ENCODE results near the gene COL12A1.
"Not testable (repeated sequence)": the region's sequence is repeated elsewhere in the genome, so short reads cannot be mapped to it uniquely, and the experiment has no call there.

Gene COL12A1

DNA sequence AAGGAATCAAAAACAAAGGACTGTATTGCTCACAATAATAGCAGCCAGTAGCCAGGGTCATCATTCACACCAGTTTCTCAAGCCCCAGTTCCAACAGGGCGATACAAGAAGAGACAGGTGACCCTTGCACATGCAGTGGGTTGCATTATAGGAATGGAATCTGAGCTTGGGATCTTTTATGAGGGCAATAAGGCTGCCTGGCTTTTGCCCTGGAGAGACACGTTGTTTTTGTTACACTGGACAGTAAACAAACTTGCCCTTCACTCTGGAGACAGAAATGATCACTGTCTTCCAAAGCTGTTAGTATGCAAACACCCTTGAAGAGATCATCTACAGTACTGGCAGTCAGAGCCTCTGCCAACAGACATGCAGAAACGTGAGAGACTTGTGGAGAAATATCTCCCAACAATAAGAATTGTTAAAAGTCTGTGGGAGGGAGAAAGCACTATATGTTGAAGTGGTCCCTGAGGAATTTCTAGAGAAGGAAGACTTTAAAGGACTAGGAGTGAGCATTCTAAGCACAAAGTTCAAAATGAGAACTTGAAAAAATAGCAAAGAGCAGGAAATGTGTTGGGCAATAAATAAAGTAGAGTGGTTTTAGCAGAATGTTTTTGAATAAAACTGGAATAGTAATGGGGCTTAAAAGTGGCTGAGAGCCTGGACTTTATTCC lies 6.2 kb upstream of the COL12A1 start:
- no peak for DNase-seq

GRCh38 chr6:75210885-75211739 lies 5.3 kb upstream of the COL12A1 start:
- peak; percentile 50 for DNase-seq

- no peak for DNase-seq
Observed at GRCh38 chr6:75209184-75209723, 3.4 kb upstream of the COL12A1 start.

DNA sequence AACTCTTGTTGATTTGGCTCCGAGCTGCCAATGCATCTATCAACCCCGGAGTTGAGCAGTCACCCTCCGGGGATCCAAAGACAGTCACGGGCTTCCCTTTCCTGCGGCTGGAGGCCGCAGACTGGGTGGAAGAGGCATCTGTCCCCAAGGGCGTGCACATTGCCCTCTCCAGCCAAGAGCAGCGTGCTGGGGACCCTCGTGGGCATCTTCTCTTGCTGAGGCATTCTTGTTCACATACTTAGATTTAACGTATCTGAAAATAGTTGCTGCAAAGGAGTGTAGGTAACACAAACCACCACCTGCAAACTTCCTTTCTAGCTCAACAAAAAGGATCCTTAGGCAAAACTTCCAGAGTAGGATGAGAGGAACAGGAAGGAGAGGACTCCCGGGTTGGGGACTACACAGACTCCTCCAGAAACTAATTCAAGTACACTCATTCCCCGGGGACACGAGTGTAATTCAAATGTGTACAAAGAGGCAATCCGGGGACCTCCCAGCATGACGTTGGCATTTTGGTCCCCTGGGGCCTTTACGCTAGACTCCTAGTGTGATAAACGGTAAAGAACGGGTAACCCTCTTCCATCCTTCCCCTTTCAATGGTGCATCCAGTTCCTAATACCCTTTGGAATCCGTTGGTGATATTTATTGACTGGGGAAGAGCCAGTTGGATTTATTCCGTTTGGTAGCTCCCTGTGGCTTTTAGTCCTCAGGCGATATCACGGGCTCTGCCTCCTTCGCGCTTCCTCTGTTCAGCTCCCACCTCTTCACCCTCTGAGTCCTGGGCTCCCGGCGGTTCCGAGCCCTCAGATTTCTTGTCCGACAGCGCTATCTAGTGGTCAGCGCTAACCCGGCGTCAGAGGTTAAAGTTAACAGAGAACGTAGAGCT lies 2.7 kb upstream of the COL12A1 start:
- peak; percentile 67 for DNase-seq

- DNase-seq = no peak
Observed at GRCh38 chr6:75206576-75207342, 906 bp upstream of the COL12A1 start.

DNA sequence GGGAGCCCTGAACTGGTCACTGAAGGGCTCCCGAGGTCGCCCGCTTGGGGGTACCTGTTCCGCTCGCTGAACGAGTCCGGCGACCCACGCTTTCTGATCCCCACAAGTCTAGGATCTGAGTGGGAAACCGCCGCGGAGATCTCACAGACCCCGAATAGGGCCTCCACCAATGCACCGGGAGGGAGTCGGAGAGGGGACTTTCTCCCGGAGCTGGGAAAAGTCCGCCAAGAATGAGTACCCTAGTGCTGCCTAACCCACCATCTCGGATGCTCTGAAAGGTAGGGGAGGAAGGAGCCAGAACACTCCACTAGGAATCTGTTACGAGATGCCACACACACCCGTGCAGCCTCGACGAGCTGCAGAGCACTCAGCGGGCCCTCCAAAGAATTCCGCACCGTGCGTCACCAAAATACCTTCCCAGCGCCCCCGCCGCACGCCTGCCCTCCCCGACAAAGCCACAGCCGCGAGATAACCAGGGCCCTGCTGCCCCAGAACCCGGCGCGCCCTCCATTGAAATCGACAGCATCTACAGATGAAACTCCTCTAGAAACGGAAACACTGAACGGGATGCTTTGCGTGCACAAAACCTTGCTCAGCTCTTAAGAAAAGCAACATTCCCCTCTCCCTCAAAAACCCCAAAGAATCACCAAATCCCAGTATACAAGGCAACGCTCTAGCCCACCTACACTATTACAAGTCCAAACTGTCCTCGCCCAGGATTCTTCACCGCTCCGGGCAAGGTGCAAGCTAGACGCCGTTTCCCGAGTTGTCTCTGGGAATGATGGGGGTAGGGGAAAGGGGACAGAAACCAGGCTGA lies 686 bp downstream of the COL12A1 start:
- DNase-seq = no peak

DNA sequence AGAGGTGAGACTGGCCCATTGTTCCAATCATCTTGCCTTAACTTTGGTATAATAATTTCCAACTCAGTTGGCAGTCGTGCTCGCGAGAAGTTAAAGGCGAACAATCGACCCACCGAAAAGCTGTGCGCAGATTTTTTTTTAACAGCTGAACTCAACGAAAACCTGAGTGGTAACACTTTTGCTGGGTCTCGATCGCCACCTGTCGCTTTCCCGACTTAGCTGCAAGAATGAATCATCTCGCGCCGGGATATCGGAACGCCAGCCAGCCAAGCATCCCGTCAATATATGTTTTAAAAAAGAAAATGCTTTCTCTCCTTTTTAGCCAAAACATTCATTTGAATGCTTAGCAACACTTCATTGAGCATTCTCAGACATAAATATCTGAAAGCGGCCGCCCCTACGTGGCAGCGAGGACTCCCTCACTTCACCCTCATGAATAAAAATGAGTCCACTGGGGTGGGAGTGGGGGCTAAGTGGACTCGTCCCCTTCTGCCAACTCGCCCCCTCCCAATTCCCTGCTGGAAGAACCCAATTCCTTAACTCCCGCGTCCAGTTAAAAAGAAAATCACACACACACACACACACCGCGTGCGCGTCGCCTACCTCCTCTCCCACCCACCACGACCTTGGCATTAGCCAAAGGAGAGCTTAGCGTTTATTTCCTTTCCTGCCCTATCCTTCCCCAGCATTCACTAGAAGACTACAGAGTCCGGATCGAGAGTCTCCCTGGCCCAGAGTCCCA lies 1.5 kb downstream of the COL12A1 start:
- DNase-seq = peak; percentile 59

DNA sequence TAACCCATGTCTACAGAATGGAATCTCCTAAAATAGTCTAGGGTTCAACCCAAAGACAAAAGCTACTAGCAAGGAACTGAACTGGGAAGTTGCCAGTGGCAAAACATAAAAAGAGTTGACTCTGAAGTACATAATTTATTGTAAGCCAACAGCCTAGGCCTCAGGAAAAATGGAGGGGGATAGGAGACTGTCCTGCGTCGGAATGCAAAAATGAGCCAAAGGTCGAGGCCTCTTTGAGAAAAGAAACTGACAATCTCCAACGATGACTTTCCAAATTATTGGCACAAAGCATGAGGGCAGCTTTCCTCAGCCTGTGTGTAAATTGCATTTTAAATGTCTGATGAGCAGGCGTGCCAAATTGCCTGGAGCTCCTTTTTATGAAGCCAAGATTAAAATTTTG lies 2.1 kb downstream of the COL12A1 start:
- DNase-seq = no peak

DNA sequence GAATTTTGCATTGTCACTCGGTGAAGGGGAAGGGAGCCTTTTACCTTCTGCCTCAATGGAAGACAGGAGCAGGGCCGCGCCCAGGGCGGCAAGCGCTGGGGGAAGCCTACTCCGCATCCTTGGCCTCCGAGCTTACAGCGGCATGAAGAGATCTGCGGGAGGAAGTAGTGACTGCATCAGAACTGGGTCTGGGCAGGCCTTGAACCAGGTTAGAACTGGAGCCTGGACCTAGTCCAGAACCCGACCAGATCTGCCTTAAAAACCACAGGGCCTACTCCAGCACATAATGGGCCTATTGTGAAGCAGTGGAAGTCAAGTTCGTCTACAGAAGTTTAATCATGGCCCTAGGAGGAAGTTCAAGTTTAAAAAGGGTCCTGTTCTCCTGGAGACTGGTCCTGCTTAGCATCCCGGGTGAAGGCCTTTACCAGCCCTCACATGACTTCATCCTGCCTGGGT lies 3.1 kb downstream of the COL12A1 start:
- no peak for DNase-seq

DNA sequence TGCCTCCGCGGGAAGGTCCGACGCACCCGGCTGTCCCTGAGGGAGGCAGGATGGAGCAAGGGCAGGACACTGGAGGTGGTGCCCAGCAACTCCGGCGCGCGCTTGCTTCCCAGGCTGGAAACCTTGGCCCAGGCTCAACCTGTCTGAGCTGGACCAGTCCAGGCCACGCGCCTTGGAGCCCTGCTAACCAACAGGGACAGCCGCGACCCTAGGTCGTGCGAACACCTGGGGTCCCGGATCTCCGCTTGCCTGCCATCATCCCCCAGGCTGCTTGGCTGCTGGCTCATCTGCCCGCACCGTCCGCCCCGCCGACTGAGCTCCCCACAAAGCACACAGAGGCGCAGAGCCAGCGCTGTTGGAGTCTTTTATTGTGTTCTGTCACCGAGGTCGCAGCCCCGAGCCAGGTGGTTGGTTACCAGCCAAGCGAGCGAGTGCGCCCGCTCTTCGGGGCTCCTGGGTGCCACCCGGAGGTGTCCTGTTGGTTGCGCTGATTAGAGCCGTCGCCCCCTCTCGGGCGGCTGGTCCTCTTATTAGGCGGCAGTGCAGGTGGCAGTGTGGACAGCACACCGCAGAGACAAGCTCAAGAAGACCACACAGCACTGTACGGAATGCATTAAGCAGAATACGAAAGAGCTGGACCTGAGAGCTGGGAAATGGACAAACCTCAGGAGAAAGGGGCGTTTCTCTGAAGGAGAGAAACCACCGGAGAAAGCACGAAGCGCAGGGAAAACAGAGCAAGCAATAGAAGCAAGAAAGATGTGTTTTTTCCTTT lies 3.8 kb downstream of the COL12A1 start:
- DNase-seq = peak; percentile 69

DNA sequence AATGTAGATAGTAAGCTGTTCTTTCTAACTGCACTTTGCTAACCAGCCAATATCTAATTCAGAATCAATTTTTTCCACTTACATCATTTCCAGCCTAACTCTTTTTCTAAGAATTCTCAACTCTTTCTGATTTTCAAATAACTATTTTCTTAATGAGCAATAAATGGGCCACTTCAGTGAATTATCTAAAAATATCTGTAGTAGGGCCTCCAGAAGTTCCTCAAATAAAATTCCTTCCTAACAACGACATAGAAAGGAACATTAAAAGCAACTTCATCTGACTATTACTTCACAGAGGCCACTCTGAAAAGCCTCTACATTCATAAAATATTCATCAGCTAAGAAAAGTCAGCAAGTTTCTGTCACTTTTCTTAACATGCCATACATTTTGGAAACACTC lies 4.8 kb downstream of the COL12A1 start:
- DNase-seq = no peak

- no peak for DNase-seq
Observed at GRCh38 chr6:75199889-75200288, 6.0 kb downstream of the COL12A1 start.

DNA sequence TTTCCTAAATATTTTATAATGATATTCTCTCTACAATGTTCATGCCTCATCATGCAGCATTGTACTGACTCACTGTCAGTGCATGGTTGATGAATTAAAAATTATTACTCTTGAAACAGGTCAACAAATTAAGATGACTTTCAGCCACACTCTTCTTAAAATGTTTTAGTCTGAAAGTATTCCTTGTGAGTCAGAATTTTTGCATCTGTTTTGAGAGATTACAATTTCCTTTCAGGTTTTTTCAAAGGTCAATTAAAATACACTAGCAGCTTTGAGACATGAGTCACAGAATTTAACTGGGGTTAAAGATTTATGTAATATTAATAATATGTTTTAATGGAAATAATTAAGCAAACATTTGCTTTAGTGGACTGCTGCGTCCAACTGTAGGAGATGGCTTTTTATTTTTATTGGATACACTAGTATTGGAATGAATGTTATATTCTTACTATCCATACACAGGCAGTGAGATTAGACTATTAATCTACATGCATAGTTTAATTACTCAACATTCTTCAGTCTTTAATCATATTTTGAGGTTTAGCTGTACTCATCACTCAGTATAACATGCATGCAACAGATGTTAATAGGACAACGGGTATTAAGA lies 9.7 kb downstream of the COL12A1 start:
- DNase-seq = no peak

DNA sequence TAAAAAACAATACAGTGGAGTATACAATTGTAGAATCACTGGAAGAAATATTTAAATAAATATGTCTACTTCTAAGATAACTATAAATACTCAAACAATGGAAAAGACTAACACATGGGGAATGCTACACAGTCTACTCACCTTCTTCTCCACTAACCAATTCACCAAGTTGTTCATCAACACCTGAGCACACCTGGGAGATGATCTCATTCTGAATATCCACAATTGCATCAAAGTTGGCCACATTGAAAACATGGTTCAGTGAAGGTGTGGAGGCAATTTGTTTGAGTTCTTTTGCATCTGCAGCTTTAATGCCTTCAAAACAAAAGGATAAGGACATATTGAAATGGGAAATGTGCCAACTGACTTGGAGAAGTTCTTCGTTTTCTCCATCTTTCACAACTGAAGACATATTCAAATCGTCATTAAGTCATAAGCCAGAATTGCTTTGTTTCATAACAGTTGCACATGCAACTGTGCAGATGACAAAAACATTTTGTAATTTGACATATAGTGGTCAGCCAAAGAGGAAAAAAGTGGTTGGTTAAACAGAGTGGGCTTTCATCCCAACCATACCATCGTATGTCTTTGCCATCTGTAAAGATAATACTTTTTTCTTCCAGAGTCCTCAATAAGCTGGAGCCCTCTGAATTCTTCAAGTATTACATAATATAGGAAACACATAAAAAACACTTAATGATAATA lies 17.5 kb downstream of the COL12A1 start:
- DNase-seq = no peak

GRCh38 chr6:75186581-75186980 lies 19.3 kb downstream of the COL12A1 start:
- not testable (repeated sequence) for DNase-seq

GRCh38 chr6:75183099-75183541 lies 22.7 kb downstream of the COL12A1 start:
- DNase-seq = no peak

- no peak for DNase-seq
Observed at GRCh38 chr6:75180864-75181263, 25.0 kb downstream of the COL12A1 start.

GRCh38 chr6:75178757-75179156 lies 27.1 kb downstream of the COL12A1 start:
- DNase-seq = no peak

Data from NCI-H1092 treated with DMSO at 0.1 percent for 48 hours (cell line).